Transverse colon (tissue), 4 donors: Measurements from ENCODE around the gene ZNF618. TPM values are rescaled to one million over a fixed set of nuclear protein-coding genes. Genes with fewer than 3 reads are reported as not detected.

Source experiments
- DNase-seq: peaks from one replicate; pipeline ENCODE4 v3.0.0-alpha.2; 2019
- H3K27ac ChIP-seq, 4 donors: fragments of 200-600 bp; sonication (generic); 2 replicates each; pipeline ENCODE4 v1.5.1; 2016 to 2018; ENCODE audit warnings: inconsistent platforms in 4 of 4
- H3K27me3 ChIP-seq: fragments of 200-600 bp; sonication (generic); 2 replicates; pipeline ENCODE4 v1.5.1; 2017; ENCODE audit warnings: inconsistent platforms
- H3K36me3 ChIP-seq, 4 donors: fragments of 200-600 bp; sonication (generic); 2 replicates each; pipeline ENCODE4 v1.5.1; 2017 to 2019; ENCODE audit warnings: inconsistent platforms in 4 of 4
- H3K4me1 ChIP-seq, 4 donors: fragments of 200-600 bp; sonication (generic); 2 replicates each; pipeline ENCODE4 v1.5.1; 2017 to 2020; ENCODE audit warnings: inconsistent platforms in 4 of 4
- H3K4me3 ChIP-seq, 4 donors: fragments of 200-600 bp; sonication (generic); 1 replicate in 1 of 4; 2 replicates in 3 of 4; pipeline versions ENCODE4 v1.5.1 to v1.6.1; 2017 to 2019; ENCODE audit warnings: inconsistent platforms in 4 of 4
- H3K9me3 ChIP-seq, 2 donors: fragments of 200-600 bp; sonication (generic); 2 replicates each; pipeline ENCODE4 v1.5.1; 2017 to 2019; ENCODE audit warnings: inconsistent platforms in 2 of 2
- EP300 ChIP-seq: sonication (generic); formaldehyde crosslinking; IDR thresholded peaks from one replicate; pipeline ENCODE4 v1.6.1; 2017; ENCODE audit warnings: antibody characterized with exemption, low read depth
- POLR2A ChIP-seq: fragments of 450-650 bp; IDR thresholded peaks from one replicate; pipeline ENCODE4 v1.6.1; 2016; ENCODE audit warnings: antibody characterized with exemption, mild to moderate bottlenecking, moderate library complexity
- POLR2AphosphoS5 ChIP-seq, 3 donors: sonication (generic); formaldehyde crosslinking; IDR thresholded peaks; one replicate each; pipeline ENCODE4 v1.6.1; 2016; ENCODE audit warnings: antibody characterized with exemption in 3 of 3
- WGBS, 2 donors: methylation state at CpG; one replicate each; pipeline ENCODE4 v1.1.5; 2018; ENCODE audit warnings: low coverage in 1 of 2; 5-methylcytosine and 5-hydroxymethylcytosine counted together
- in situ Hi-C, 4 donors: fragments of 200-750 bp; cut with MboI; loops; one replicate each; pipeline versions ENCODE4 v1.15.0 to v1.15.1; 2017; ENCODE audit warnings: low sequenced_read_pairs in 3 of 4, low pct_ligation_motif_present in 1 of 4, low pct_unique_long_range_greater_than_20kb in 1 of 4
- intact Hi-C: fragments of 100-400 bp; cut with DNase I; formaldehyde crosslinking; loops from one replicate; pipeline ENCODE4 v1.15.1; 2023; ENCODE audit warnings: low total_unique reads
- total RNA-seq, 4 donors: library from RNA; depleted of rRNA; stranded (reverse); fragments of >200 nt; gene quantifications; one replicate each; pipeline ENCODE4 v1.1.0, GENCODE V29; 2016
- TF ChIP-seq, protein P1 (sequence below), 5 experiments: fragments of 200-600 bp in 3 of 5; fragments of 450-650 bp in 2 of 5; sonication (generic) in 3 of 5; IDR thresholded peaks; 1 replicate in 2 of 5; 2 replicates in 3 of 5; pipeline ENCODE4 v1.5.1; 2016 to 2017; ENCODE audit warnings: antibody characterized with exemption in 5 of 5, inconsistent platforms in 3 of 5, mild to moderate bottlenecking in 2 of 5, moderate library complexity in 1 of 5

The ZNF618 gene
- total RNA-seq, 4 donors from 2014 or later: 2.2 to 8.6 (median 4.0) TPM

DNA sequence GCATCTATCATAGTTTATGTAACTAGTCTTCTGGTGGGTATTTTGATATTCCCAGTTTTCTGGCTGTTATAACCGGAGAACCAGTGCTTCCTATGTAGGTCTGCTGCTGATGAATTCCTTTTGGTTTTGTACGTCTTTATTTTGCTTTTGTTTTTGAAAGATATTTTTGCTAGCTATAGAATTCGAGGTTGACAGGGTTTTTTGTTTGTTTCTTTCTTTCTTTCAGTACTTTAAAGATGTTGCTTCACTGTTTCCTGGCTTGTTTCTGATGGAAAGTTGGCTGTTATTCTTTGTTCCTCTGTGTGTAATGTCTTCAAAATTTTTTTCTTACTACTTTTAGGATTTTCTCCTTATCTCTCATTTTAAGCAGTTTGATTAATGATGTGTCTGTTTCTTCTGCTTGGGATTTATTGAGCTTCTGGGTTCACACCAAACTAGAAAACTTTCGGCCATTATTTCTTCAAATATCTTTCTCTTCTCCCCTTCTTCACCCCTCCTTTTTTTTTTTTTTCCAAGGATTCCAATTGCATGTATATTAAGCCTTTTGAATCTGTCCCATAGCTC lies 27.5 kb downstream of the ZNF618 start:
- H3K4me1 ChIP-seq: no peaks in the 10 kb centered on the region
- 84 to 87% methylated on average over 4 of the region's 4 CpGs for WGBS, 2 donors
- intact Hi-C loops: no loop called here

DNA sequence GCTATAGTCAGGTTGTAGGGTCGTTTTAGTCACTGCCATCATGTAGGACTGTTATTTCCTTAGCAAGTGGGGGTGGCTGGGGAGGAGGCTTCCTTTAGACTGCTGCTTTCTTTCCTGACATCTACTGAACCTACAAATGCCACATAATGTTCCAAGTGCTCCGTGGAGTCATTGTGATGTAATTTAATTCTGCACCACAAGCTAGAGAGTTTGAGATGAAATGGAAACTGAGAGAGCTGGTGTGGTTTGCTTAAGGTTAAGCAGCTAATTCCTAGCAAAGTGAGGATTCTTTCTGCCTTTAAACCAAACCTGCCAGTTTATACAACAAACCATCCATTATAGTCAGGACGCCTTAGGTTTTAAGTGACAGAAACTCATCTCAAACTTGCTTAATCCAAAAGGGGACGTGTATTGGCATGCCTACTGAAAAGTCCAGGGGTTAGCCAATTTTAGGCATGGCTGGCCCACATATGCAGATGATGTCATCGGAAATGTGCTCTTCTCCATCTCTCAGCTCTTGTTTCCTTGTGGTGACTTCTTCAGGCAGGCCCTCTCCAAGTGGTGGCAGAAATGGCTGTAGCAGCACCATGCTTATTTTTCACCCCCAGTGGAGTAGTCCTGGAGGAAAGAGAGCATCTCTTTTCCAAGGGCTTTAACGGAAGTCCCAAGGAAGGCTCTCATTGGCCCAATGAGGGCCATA lies 30.5 kb downstream of the ZNF618 start:
- no peaks in the 10 kb centered on the region for H3K9me3 ChIP-seq
- in situ Hi-C loops: no loop called here
- no peaks in the 10 kb centered on the region for H3K4me1 ChIP-seq
- DNase-seq: no peak
- H3K27ac ChIP-seq: no peak overlapping the region
- TF ChIP-seq, protein P1, sequence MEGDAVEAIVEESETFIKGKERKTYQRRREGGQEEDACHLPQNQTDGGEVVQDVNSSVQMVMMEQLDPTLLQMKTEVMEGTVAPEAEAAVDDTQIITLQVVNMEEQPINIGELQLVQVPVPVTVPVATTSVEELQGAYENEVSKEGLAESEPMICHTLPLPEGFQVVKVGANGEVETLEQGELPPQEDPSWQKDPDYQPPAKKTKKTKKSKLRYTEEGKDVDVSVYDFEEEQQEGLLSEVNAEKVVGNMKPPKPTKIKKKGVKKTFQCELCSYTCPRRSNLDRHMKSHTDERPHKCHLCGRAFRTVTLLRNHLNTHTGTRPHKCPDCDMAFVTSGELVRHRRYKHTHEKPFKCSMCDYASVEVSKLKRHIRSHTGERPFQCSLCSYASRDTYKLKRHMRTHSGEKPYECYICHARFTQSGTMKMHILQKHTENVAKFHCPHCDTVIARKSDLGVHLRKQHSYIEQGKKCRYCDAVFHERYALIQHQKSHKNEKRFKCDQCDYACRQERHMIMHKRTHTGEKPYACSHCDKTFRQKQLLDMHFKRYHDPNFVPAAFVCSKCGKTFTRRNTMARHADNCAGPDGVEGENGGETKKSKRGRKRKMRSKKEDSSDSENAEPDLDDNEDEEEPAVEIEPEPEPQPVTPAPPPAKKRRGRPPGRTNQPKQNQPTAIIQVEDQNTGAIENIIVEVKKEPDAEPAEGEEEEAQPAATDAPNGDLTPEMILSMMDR (IDR thresholded peaks at IDR 0.05): no peak
- 62 to 77% methylated on average over 2 to 6 of the region's 6 CpGs for WGBS, 2 donors
- no peaks in the 10 kb centered on the region for H3K36me3 ChIP-seq
- no peaks in the 10 kb centered on the region for H3K27me3 ChIP-seq
- intact Hi-C loops: no loop called here
- H3K4me3 ChIP-seq: no peak overlapping the region

More for the DNA sequence above, 27.5 kb downstream of the ZNF618 start:
- H3K4me3 ChIP-seq: no peak overlapping the region
- H3K27me3 ChIP-seq: no peaks in the 10 kb centered on the region
- no peaks in the 10 kb centered on the region for H3K36me3 ChIP-seq
- no peak for TF ChIP-seq POLR2AphosphoS5 (IDR thresholded peaks at IDR 0.05)
- TF ChIP-seq EP300: no peak
- TF ChIP-seq, protein P1 (IDR thresholded peaks at IDR 0.05): no peak
- no peak for TF ChIP-seq POLR2A
- in situ Hi-C loops: no loop called here
- no peak for DNase-seq
- H3K9me3 ChIP-seq: no peaks in the 10 kb centered on the region
- no peak overlapping the region for H3K27ac ChIP-seq

DNA sequence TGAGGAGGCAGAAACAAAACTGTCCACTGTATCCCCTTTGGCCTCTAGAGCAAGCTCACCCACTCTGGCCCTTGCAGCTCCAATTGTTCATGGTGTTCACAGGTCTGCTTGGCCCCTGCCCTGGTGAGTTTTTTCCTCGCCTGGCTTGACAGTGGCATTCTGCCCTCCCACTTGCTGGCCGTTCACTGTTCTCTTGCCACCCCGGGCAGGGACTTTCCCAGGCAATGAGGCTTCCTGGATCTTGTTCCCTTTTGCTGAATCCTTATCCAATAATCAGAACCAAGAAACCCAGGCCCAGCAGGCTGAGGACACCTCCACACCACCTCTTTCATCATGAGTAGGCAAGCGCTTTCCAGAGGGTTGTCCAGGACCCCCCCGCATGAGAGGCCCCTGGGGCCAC lies 31.2 kb downstream of the ZNF618 start:
- in situ Hi-C loops: no loop called here
- Histone ChIP-seq H3K27me3 (no peaks in the 10 kb centered on the region), H3K27ac (no peak overlapping the region), H3K9me3 (no peaks in the 10 kb centered on the region), H3K4me3 (no peak overlapping the region), H3K36me3 (no peaks in the 10 kb centered on the region), H3K4me1 (no peaks in the 10 kb centered on the region)
- DNase-seq: no peak
- TF ChIP-seq POLR2A: no peak
- no peak for TF ChIP-seq EP300
- TF ChIP-seq, protein P1 (IDR thresholded peaks at IDR 0.05): no peak
- 80 to 83% methylated on average over 2 to 5 of the region's 5 CpGs for WGBS, 2 donors
- intact Hi-C loops: no loop called here

DNA sequence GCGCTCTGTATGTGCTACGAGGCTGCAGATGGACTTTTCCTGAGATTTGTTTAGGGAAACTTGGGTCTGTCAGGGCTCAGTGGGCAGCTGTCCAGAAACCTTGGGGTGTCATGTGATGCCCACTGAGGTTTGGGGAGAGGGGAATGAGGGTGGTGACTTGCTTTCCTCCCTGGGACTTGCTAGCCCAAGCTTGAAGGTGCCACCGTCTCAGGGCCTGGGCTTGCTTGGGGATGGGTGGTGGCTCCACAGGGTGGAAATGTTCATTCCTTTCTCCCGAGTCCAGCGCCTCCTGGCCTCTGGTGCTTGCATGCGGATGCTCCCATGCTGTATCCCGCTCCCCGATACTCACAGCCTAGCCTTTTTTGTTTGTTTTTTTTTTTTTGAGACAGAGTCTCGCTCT lies 33.3 kb downstream of the ZNF618 start:
- Histone ChIP-seq H3K36me3 (no peaks in the 10 kb centered on the region), H3K27ac (no peak overlapping the region), H3K9me3 (no peaks in the 10 kb centered on the region), H3K4me1 (peaks cover 0 to 16% (median 8%) of the 10 kb centered on the region in 4 donors), H3K4me3 (no peak overlapping the region), H3K27me3 (no peaks in the 10 kb centered on the region)
- WGBS, 2 donors: 92 to 95% methylated on average over 2 to 9 of the region's 9 CpGs
- in situ Hi-C loops: no loop called here
- no peak for DNase-seq
- intact Hi-C loops: no loop called here
- TF ChIP-seq POLR2A (no peak), EP300 (no peak), POLR2AphosphoS5 (IDR thresholded peaks at IDR 0.05) (no peak)
- TF ChIP-seq, protein P1 (IDR thresholded peaks at IDR 0.05): no peak
